Keratinocyte (primary cell): Measurements from ENCODE around the gene CTSD. TPM values are rescaled to one million over a fixed set of nuclear protein-coding genes. Genes with fewer than 3 reads are reported as not detected.

Experiments
- DNase-seq: peaks from one replicate; pipeline ENCODE4 v3.0.0-alpha.2; 2011; ENCODE audit warnings: low read depth, missing footprints, low spot score
- FAIRE-seq: peaks from 2 replicates; lab custom pipeline; 2011; peaks lifted over from hg19 to GRCh38; lab: Jason Lieb, UNC
- H2AFZ ChIP-seq: 2 replicates; pipeline ENCODE4 v1.6.0; 2012; ENCODE audit warnings: low read length, control low read depth, inconsistent platforms; ENCODE audit not compliant: control insufficient read depth
- H3K27ac ChIP-seq: 2 replicates; pipeline ENCODE4 v1.5.1; 2011; ENCODE audit warnings: low read length; ENCODE audit not compliant: control insufficient read depth, insufficient read depth
- H3K27me3 ChIP-seq: 3 replicates; pipeline ENCODE4 v1.6.0; 2011; ENCODE audit warnings: low read length; ENCODE audit not compliant: control insufficient read depth, insufficient read depth; ENCODE audit errors: extremely low read depth
- H3K36me3 ChIP-seq, 2 experiments: 2 replicates in 1 of 2; 3 replicates in 1 of 2; pipeline ENCODE4 v1.5.1; 2011; ENCODE audit warnings: low read length in 2 of 2, mild to moderate bottlenecking in 1 of 2; ENCODE audit not compliant: control insufficient read depth in 2 of 2, insufficient read depth in 2 of 2; ENCODE audit errors: extremely low read depth in 1 of 2
- H3K4me1 ChIP-seq: 3 replicates; pipeline ENCODE4 v1.5.1; 2011; ENCODE audit warnings: low read length; ENCODE audit not compliant: control insufficient read depth, insufficient read depth; ENCODE audit errors: extremely low read depth
- H3K4me2 ChIP-seq: 3 replicates; pipeline ENCODE4 v1.6.0; 2011; ENCODE audit warnings: low read depth, low read length; ENCODE audit not compliant: control insufficient read depth, insufficient read depth; ENCODE audit errors: extremely low read depth
- H3K4me3 ChIP-seq, 3 experiments: fragments of 200-600 bp in 1 of 3; sonication (generic) in 1 of 3; 2 replicates in 2 of 3; 3 replicates in 1 of 3; pipeline ENCODE4 v1.5.1; 2011 to 2016; ENCODE audit warnings: low read length in 3 of 3, mild to moderate bottlenecking in 3 of 3, control low read depth in 2 of 3, inconsistent platforms in 1 of 3, low read depth in 1 of 3, mixed read lengths in 1 of 3, mixed run types in 1 of 3, moderate library complexity in 1 of 3; ENCODE audit not compliant: control insufficient read depth in 2 of 3, insufficient read depth in 2 of 3; ENCODE audit errors: extremely low read depth in 1 of 3
- H3K79me2 ChIP-seq: 2 replicates; pipeline ENCODE4 v1.6.0; 2012; ENCODE audit warnings: low read length; ENCODE audit not compliant: control insufficient read depth, insufficient read depth
- H3K9ac ChIP-seq: 3 replicates; pipeline ENCODE4 v1.6.0; 2011; ENCODE audit warnings: low read length; ENCODE audit not compliant: control insufficient read depth, insufficient read depth; ENCODE audit errors: extremely low read depth
- H3K9me1 ChIP-seq: 3 replicates; pipeline ENCODE4 v1.6.0; 2011; ENCODE audit warnings: low read length; ENCODE audit not compliant: control insufficient read depth, insufficient read depth; ENCODE audit errors: extremely low read depth
- H3K9me3 ChIP-seq: 2 replicates; pipeline ENCODE4 v1.5.1; 2012; ENCODE audit warnings: low read depth, low read length; ENCODE audit not compliant: control insufficient read depth
- H4K20me1 ChIP-seq: 3 replicates; pipeline ENCODE4 v1.6.0; 2011; ENCODE audit warnings: low read length; ENCODE audit not compliant: control insufficient read depth, insufficient read depth; ENCODE audit errors: extremely low read depth
- CTCF ChIP-seq, 3 experiments: IDR thresholded peaks in 1 of 3; conservative IDR thresholded peaks in 1 of 3; optimal IDR thresholded peaks in 1 of 3; 2 replicates in 2 of 3; 3 replicates in 1 of 3; pipeline versions ENCODE3 to v1.5.1; 2011; ENCODE audit warnings: low read length in 3 of 3, mild to moderate bottlenecking in 3 of 3, moderate library complexity in 2 of 3, control low read depth in 1 of 3, inconsistent platforms in 1 of 3; ENCODE audit not compliant: insufficient read depth in 2 of 3; ENCODE audit errors: extremely low read depth in 1 of 3
- EZH2 ChIP-seq: IDR thresholded peaks from one replicate; pipeline ENCODE4 v1.6.1; 2012; ENCODE audit warnings: inconsistent platforms, mild to moderate bottlenecking, low read length, moderate library complexity
- dilution Hi-C: fragments of 300-500 bp; cut with MboI; formaldehyde crosslinking; loops from one replicate; pipeline ENCODE4 v1.7.0; 2020; ENCODE audit warnings: low sequenced_read_pairs; ENCODE audit not compliant: extremely low pct_ligation_motif_present
- polyA plus RNA-seq, 5 experiments: library from polyadenylated mRNA; depleted of rRNA in 3 of 5; stranded (reverse) in 3 of 5; stranded (forward) in 1 of 5; unstranded in 1 of 5; fragments of >200 nt; gene quantifications; 1 replicate in 1 of 5; 2 replicates in 3 of 5; 3 replicates in 1 of 5; pipeline versions ENCODE4 v1.2.1 to v1.2.3, GENCODE V29; 2011 to 2012; ENCODE audit warnings: missing spikeins in 2 of 5, low read depth in 1 of 5, low replicate concordance in 1 of 5

The CTSD gene
- polyA plus RNA-seq, 1 donor (not counting 4 experiments of a cell fraction or from before 2014, with no cell fraction given) = 152 TPM

GRCh38 chr11:1717745-1718144, 46.0 kb downstream of the CTSD start:
- Histone ChIP-seq H3K27me3 (peaks cover 5% of the 10 kb centered on the region), H3K36me3 (no peaks in the 10 kb centered on the region), H3K9me1 (no peaks in the 10 kb centered on the region), H3K4me2 (no peak overlapping the region), H2AFZ (no peak overlapping the region), H4K20me1 (no peaks in the 10 kb centered on the region), H3K79me2 (no peaks in the 10 kb centered on the region), H3K9me3 (no peaks in the 10 kb centered on the region), H3K9ac (no peak overlapping the region), H3K27ac (no peak overlapping the region), H3K4me3 (no peak overlapping the region), H3K4me1 (no peaks in the 10 kb centered on the region)
- dilution Hi-C loops = no loop called here
- no peak for FAIRE-seq
- TF ChIP-seq CTCF (optimal IDR thresholded peaks at IDR 0.05 in 1 of 3, IDR thresholded peaks at IDR 0.05 in 1 of 3, conservative IDR thresholded peaks at IDR 0.05 in 1 of 3; ENCODE audit: extremely low read depth in 1 of 3, insufficient read depth in 2 of 3, low read length in 3 of 3) (no peak), EZH2 (no peak)
- no peak for DNase-seq

GRCh38 chr11:1714908-1715885, 48.5 kb downstream of the CTSD start:
- DNase-seq = no peak
- H3K9ac ChIP-seq = no peak overlapping the region
- dilution Hi-C loops = no loop called here
- no peaks in the 10 kb centered on the region for H3K9me3 ChIP-seq
- H4K20me1 ChIP-seq = no peaks in the 10 kb centered on the region
- H3K27me3 ChIP-seq = no peaks in the 10 kb centered on the region
- TF ChIP-seq CTCF (optimal IDR thresholded peaks at IDR 0.05 in 1 of 3, IDR thresholded peaks at IDR 0.05 in 1 of 3, conservative IDR thresholded peaks at IDR 0.05 in 1 of 3; ENCODE audit: extremely low read depth in 1 of 3, insufficient read depth in 2 of 3, low read length in 3 of 3) (no peak), EZH2 (no peak)
- no peak overlapping the region for H3K4me2 ChIP-seq
- H3K4me3 ChIP-seq = no peak overlapping the region
- no peaks in the 10 kb centered on the region for H3K36me3 ChIP-seq
- FAIRE-seq = no peak
- no peak overlapping the region for H2AFZ ChIP-seq
- H3K9me1 ChIP-seq = no peaks in the 10 kb centered on the region
- no peaks in the 10 kb centered on the region for H3K4me1 ChIP-seq
- no peaks in the 10 kb centered on the region for H3K79me2 ChIP-seq
- no peak overlapping the region for H3K27ac ChIP-seq
